Subcutaneous abdominal adipose tissue (tissue), 5 donors: ENCODE results near the gene NINJ2.

Source experiments
- H3K27ac ChIP-seq: one replicate; pipeline ENCODE4 v1.7.0; 2013; ENCODE audit warnings: low read depth, mild to moderate bottlenecking, inconsistent platforms, low read length, moderate library complexity
- H3K27me3 ChIP-seq, 5 donors: one replicate each; pipeline ENCODE4 v1.7.0; 2013; ENCODE audit warnings: low read length in 5 of 5, inconsistent platforms in 1 of 5; ENCODE audit not compliant: control insufficient read depth in 5 of 5, insufficient read depth in 4 of 5
- H3K36me3 ChIP-seq, 5 donors: one replicate each; pipeline ENCODE4 v1.7.0; 2013; ENCODE audit warnings: low read length in 5 of 5; ENCODE audit not compliant: control insufficient read depth in 5 of 5, insufficient read depth in 5 of 5
- H3K4me1 ChIP-seq, 5 donors: one replicate each; pipeline ENCODE4 v1.7.0; 2013; ENCODE audit warnings: low read length in 5 of 5, mild to moderate bottlenecking in 3 of 5, moderate library complexity in 1 of 5; ENCODE audit not compliant: control insufficient read depth in 5 of 5, insufficient read depth in 5 of 5
- H3K4me3 ChIP-seq, 5 donors: one replicate each; pipeline ENCODE4 v1.7.0; 2013; ENCODE audit warnings: low read length in 5 of 5, low read depth in 1 of 5
- H3K9ac ChIP-seq, 5 donors: one replicate each; pipeline ENCODE4 v1.7.0; 2013; ENCODE audit warnings: low read length in 5 of 5, mild to moderate bottlenecking in 4 of 5, moderate library complexity in 3 of 5
- H3K9me3 ChIP-seq, 5 donors: one replicate each; pipeline ENCODE4 v1.7.0; 2013; ENCODE audit warnings: low read length in 5 of 5; ENCODE audit not compliant: control insufficient read depth in 5 of 5
- donor health status: healthy.
- donor health status: healthy.
- donor health status: healthy.
- donor health status: healthy.
- donor health status: healthy.

NINJ2 gene

GRCh38 chr12:661720-662486 is 1.3 kb downstream of the NINJ2 start:
- peak overlapping the region; percentile 84 for H3K27ac ChIP-seq

DNA sequence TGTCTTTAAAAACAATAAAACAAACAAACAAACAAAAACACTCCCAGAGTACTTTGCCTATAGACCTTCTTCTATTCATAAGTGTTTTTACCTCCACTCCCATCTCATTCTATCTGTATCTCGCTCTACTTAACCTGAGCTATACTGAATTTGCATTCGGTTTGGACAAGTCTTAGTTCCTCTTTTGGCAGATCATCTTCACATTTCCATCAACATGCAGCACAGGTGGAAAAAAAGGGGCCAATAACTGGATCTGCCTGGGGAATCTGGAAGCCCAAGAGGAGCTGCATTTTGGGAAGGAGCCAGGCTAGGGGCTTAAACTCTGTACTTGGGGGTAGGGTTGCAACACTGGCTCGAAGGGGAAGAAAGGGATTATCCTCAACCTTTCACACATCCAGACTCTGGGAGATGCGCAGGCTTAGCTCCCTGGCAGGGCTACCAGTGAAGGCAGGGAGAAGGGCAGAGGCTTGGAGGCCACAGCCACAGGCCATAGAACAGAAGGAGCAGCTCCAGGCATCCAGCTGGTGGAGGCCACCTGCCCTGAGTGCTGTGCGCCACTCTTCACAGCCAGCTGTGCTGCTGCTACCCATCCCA is 4.1 kb downstream of the NINJ2 start:
- no peak overlapping the region for H3K4me3 ChIP-seq

More at GRCh38 chr12:661720-662486, 1.3 kb downstream of the NINJ2 start:
- Histone ChIP-seq H3K4me1 (peaks cover 1 to 31% (median 24%) of the 10 kb centered on the region in 5 donors), H3K9ac (peak overlapping the region in 1 of 5 donors; percentile 80), H3K27me3 (no peaks in the 10 kb centered on the region), H3K4me3 (peak overlapping the region; percentile 35 to 65 (median 48)), H3K9me3 (no peaks in the 10 kb centered on the region), H3K36me3 (no peaks in the 10 kb centered on the region)

GRCh38 chr12:650983-651382 is 12.3 kb downstream of the NINJ2 start:
- no peaks in the 10 kb centered on the region for H3K36me3 ChIP-seq
- H3K9ac ChIP-seq, result no peak overlapping the region

More for the DNA sequence above, 4.1 kb downstream of the NINJ2 start:
- Histone ChIP-seq H3K27ac (no peak overlapping the region), H3K9ac (no peak overlapping the region), H3K9me3 (no peaks in the 10 kb centered on the region), H3K27me3 (no peaks in the 10 kb centered on the region), H3K36me3 (no peaks in the 10 kb centered on the region), H3K4me1 (peaks cover 1 to 28% (median 23%) of the 10 kb centered on the region in 5 donors)

DNA sequence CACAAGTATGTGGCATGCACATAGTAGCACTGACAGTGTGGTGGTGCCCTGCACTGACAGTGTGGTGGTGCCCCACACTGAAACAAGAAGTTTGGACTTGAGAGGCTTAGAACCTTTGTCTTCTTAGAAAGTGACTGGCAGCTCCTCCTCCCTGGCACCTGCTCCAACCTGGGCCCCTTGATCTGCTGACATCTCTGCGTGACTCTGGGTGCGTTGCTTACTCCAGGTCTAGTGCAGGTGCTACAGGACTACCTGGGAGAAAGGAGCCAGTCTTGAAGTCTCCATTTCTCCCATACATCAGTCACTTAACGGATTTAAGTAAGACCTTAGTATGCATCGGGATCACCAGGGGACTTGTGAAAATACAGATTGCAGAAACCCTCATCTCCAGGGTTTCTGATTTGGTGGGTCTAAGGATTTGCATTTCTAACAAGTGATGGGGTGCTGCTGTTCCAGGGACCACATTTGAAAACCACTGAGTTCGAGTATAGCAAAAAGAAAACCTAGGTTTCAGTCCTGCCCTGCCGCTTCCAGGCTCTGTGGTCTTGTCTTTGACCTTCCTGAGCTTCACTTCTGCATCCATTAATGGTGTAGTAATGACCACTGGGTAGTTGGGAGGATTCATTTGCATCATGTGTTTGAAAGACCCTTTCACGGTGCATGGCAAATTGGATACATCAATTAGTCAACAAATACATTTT is 15.7 kb downstream of the NINJ2 start:
- peaks cover 26 to 51% (median 47%) of the 10 kb centered on the region in 5 donors for H3K4me1 ChIP-seq
- peak overlapping the region in 1 of 5 donors; percentile 13 for H3K4me3 ChIP-seq
- no peaks in the 10 kb centered on the region for H3K9me3 ChIP-seq
- H3K9ac ChIP-seq, result peak overlapping the region in 4 of 5 donors; percentile 5 to 75 (median 65)
- no peaks in the 10 kb centered on the region for H3K36me3 ChIP-seq
- no peaks in the 10 kb centered on the region for H3K27me3 ChIP-seq
- peak overlapping the region; percentile 100 for H3K27ac ChIP-seq

More at GRCh38 chr12:650983-651382, 12.3 kb downstream of the NINJ2 start:
- Histone ChIP-seq H3K27ac (peak overlapping the region; percentile 12), H3K4me3 (no peak overlapping the region), H3K9me3 (no peaks in the 10 kb centered on the region), H3K27me3 (no peaks in the 10 kb centered on the region), H3K4me1 (peaks cover 10 to 23% (median 16%) of the 10 kb centered on the region in 5 donors)

GRCh38 chr12:646442-647384 is 16.5 kb downstream of the NINJ2 start:
- Histone ChIP-seq H3K9ac (peak overlapping the region; percentile 43 to 98 (median 71)), H3K4me3 (peak overlapping the region; percentile 1 to 45 (median 18)), H3K36me3 (no peaks in the 10 kb centered on the region), H3K27me3 (no peaks in the 10 kb centered on the region), H3K4me1 (peaks cover 26 to 51% (median 51%) of the 10 kb centered on the region in 5 donors), H3K27ac (peak overlapping the region; percentile 100), H3K9me3 (no peaks in the 10 kb centered on the region)

- peak overlapping the region in 4 of 5 donors; percentile 1 to 45 (median 30) for H3K4me3 ChIP-seq
- H3K27ac ChIP-seq, result peak overlapping the region; percentile 100
- H3K36me3 ChIP-seq, result no peaks in the 10 kb centered on the region
- H3K9me3 ChIP-seq, result no peaks in the 10 kb centered on the region
- peaks cover 26 to 52% (median 51%) of the 10 kb centered on the region in 5 donors for H3K4me1 ChIP-seq
- peak overlapping the region in 4 of 5 donors; percentile 68 to 98 (median 72) for H3K9ac ChIP-seq
- H3K27me3 ChIP-seq, result no peaks in the 10 kb centered on the region
Observed at GRCh38 chr12:645563-646071, 17.6 kb downstream of the NINJ2 start.

DNA sequence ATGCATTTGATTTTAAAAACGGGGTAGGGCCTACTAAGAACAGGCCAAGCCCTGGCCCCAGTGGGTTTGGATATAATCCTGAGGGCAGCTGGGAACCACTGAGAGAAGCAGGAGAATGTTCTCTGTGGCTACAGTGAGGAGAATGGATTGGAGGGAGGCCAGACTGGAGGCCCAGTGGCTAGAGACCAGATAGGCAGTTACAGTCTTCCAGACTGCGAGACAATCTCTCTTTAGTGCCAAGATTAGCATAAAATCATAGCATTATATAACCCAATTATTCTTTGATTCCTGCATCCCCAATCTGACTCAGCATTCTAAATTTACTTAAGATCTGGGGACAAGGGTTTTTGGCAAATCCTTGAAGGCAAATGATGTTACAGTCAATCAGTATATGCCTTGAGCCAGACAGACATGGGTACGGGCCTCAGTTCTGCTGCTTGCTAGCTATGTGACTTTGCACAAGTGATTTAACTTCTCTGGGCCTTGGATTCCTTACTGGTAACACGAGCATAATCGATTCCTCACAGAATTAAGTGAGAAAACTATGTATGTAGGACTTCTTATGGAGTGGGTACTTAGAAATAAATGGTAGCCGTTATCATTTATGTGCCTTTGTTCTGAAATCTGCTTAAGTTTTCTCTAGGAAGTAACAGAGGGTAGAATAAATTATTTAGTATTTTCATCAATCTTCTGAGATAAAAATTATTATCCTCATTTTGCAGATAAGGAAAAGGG is 18.3 kb downstream of the NINJ2 start:
- H3K27ac ChIP-seq, result peak overlapping the region; percentile 100
- peak overlapping the region in 1 of 5 donors; percentile 18 for H3K4me3 ChIP-seq
- H3K9me3 ChIP-seq, result no peaks in the 10 kb centered on the region
- no peaks in the 10 kb centered on the region for H3K27me3 ChIP-seq
- peaks cover 26 to 52% (median 51%) of the 10 kb centered on the region in 5 donors for H3K4me1 ChIP-seq
- peak overlapping the region in 4 of 5 donors; percentile 39 to 77 (median 67) for H3K9ac ChIP-seq
- H3K36me3 ChIP-seq, result no peaks in the 10 kb centered on the region

- peaks cover 26 to 56% (median 51%) of the 10 kb centered on the region in 5 donors for H3K4me1 ChIP-seq
- peak overlapping the region; percentile 100 for H3K27ac ChIP-seq
- peak overlapping the region; percentile 30 to 77 (median 41) for H3K9ac ChIP-seq
Observed at GRCh38 chr12:644303-644639, 19.0 kb downstream of the NINJ2 start.

More at GRCh38 chr12:644303-644639, 19.0 kb downstream of the NINJ2 start:
- H3K36me3 ChIP-seq, result no peaks in the 10 kb centered on the region
- no peaks in the 10 kb centered on the region for H3K27me3 ChIP-seq
- H3K9me3 ChIP-seq, result no peaks in the 10 kb centered on the region
- H3K4me3 ChIP-seq, result peak overlapping the region in 3 of 5 donors; percentile 60 to 82 (median 74)
